Lower leg skin (tissue), 3 donors: ENCODE results near the gene GJD3.

Experiments used
- POLR2A ChIP-seq, 2 donors: fragments of 450-650 bp; IDR thresholded peaks; one replicate each; pipeline ENCODE4 v1.6.1; 2016 to 2017; ENCODE audit warnings: antibody characterized with exemption in 2 of 2, mild to moderate bottlenecking in 1 of 2, moderate library complexity in 1 of 2
- TF ChIP-seq, protein P1 (sequence below), 3 donors: fragments of 450-650 bp; IDR thresholded peaks; one replicate each; pipeline ENCODE4 v1.5.1; 2016; ENCODE audit warnings: antibody characterized with exemption in 3 of 3, mild to moderate bottlenecking in 3 of 3, moderate library complexity in 2 of 3

DNA sequence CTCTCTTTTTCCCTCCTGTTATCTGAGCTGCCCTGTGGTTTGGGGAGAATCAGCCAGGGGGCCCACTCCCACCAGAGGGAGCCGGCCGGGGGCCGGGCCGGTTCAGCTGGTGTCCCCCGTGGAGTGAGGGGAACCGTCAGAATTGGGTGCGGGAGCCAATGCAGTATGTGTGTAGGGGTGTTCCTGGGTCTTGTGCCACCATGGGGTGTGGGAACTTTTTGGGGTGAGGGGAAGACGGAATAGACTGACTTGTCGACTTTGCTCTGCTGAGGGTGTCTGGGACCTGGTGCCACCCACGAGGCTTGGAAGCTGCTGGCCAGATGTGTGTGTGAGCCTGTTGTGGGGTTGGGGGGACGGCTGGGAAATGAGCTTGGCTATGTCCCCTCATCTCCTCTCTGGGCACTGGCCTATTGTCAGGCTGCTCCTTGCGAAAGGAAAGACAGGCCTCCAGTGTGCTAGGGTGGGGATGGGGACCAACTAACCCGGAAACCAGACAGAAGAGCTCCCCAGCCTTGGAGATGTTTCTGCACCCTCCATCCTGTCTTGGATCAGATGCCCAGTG lies 45.6 kb downstream of the GJD3 start:
- TF ChIP-seq, protein P1, sequence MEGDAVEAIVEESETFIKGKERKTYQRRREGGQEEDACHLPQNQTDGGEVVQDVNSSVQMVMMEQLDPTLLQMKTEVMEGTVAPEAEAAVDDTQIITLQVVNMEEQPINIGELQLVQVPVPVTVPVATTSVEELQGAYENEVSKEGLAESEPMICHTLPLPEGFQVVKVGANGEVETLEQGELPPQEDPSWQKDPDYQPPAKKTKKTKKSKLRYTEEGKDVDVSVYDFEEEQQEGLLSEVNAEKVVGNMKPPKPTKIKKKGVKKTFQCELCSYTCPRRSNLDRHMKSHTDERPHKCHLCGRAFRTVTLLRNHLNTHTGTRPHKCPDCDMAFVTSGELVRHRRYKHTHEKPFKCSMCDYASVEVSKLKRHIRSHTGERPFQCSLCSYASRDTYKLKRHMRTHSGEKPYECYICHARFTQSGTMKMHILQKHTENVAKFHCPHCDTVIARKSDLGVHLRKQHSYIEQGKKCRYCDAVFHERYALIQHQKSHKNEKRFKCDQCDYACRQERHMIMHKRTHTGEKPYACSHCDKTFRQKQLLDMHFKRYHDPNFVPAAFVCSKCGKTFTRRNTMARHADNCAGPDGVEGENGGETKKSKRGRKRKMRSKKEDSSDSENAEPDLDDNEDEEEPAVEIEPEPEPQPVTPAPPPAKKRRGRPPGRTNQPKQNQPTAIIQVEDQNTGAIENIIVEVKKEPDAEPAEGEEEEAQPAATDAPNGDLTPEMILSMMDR (IDR thresholded peaks at IDR 0.05) = no peak
- no peak for TF ChIP-seq POLR2A (IDR thresholded peaks at IDR 0.05)
